Lower leg skin (tissue), 3 donors: ENCODE data around the gene DCAF7.

Source experiments
- POLR2A ChIP-seq, 2 donors: fragments of 450-650 bp; IDR thresholded peaks; one replicate each; pipeline ENCODE4 v1.6.1; 2016 to 2017; ENCODE audit warnings: antibody characterized with exemption in 2 of 2, mild to moderate bottlenecking in 1 of 2, moderate library complexity in 1 of 2
- TF ChIP-seq, protein P1 (sequence below), 3 donors: fragments of 450-650 bp; IDR thresholded peaks; one replicate each; pipeline ENCODE4 v1.5.1; 2016; ENCODE audit warnings: antibody characterized with exemption in 3 of 3, mild to moderate bottlenecking in 3 of 3, moderate library complexity in 2 of 3

DNA sequence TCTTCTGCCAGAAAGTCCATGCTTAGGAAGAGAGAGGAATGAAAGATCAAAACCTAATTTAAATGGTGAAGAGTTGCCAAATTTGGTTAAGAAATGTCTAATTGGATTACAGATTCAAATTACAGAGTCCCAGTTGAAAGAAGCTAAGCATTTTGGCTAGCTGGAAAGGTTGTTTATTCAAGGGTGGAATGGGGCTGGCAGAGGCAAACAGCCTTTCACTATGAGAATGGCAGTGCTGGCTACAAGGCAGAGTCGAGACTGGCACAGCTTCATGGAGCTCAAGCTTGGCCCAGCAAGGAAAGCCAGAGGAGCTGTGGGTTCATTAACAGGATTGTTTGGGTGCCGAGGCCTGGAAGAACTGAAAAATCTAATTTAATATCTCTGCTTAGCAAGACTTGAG lies 85.5 kb downstream of the DCAF7 start:
- no peak for TF ChIP-seq POLR2A (IDR thresholded peaks at IDR 0.05)
- TF ChIP-seq, protein P1, sequence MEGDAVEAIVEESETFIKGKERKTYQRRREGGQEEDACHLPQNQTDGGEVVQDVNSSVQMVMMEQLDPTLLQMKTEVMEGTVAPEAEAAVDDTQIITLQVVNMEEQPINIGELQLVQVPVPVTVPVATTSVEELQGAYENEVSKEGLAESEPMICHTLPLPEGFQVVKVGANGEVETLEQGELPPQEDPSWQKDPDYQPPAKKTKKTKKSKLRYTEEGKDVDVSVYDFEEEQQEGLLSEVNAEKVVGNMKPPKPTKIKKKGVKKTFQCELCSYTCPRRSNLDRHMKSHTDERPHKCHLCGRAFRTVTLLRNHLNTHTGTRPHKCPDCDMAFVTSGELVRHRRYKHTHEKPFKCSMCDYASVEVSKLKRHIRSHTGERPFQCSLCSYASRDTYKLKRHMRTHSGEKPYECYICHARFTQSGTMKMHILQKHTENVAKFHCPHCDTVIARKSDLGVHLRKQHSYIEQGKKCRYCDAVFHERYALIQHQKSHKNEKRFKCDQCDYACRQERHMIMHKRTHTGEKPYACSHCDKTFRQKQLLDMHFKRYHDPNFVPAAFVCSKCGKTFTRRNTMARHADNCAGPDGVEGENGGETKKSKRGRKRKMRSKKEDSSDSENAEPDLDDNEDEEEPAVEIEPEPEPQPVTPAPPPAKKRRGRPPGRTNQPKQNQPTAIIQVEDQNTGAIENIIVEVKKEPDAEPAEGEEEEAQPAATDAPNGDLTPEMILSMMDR (IDR thresholded peaks at IDR 0.05): no peak
